Measurements from ENCODE around the gene TAF6L.

Gene TAF6L, protein sequence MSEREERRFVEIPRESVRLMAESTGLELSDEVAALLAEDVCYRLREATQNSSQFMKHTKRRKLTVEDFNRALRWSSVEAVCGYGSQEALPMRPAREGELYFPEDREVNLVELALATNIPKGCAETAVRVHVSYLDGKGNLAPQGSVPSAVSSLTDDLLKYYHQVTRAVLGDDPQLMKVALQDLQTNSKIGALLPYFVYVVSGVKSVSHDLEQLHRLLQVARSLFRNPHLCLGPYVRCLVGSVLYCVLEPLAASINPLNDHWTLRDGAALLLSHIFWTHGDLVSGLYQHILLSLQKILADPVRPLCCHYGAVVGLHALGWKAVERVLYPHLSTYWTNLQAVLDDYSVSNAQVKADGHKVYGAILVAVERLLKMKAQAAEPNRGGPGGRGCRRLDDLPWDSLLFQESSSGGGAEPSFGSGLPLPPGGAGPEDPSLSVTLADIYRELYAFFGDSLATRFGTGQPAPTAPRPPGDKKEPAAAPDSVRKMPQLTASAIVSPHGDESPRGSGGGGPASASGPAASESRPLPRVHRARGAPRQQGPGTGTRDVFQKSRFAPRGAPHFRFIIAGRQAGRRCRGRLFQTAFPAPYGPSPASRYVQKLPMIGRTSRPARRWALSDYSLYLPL

DNA sequence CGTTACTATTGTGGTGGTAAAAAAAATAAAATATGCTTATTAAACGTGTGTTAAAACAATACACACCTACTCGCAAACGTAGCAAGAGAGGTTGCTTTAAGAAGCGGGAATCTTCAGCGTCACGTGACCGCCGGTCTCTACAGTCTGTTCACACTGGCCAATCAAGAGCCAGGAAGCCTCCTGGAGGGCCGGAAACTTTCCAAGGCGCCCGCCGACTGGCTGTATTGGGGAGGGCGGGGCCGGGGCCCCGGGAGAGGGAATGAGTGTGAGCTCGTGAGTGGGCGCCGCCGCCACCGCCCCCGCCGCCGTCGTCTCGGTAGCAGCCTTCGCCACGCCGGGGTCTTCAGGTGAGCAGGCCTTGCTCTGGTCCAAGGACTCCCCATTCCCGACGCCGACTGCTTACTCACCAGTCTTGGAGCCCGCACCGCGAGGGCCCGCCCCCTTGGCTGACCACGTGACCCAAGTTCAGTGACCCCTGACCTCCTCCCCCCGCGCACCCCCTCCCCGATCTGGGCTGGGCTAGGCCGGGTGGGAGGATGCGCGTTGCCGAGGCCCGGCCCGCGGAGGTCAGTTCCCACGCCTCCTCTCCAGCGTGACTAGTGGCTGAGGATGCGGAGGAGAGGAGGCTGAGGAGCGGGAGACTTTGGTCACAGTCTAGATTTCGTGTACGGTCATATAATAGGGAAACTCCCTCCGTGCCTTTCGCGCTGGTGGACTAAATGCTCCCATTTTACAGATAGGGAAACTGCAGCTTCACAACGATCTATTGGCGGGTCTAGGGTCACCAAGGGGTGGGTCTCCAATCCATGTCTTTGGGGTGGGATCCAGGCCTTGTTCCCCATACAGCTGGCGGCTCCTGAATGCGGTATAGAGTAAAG, at the start of gene TAF6L:
TSS of gene TAF6L (plus strand) at position 253 of the 878 bp plus-strand sequence. CDS start 4,388 bp downstream, outside the sequence.
- no peak for TF ChIP-seq CTCF (IDR thresholded peaks at IDR 0.05)

- no peak for TF ChIP-seq CTCF (IDR thresholded peaks at IDR 0.05)
Measured at GRCh38 chr11:62721994-62722393, 49.2 kb upstream of the TAF6L start.

GRCh38 chr11:62724171-62724570, 47.0 kb upstream of the TAF6L start:
- TF ChIP-seq CTCF (IDR thresholded peaks at IDR 0.05) = no peak

DNA sequence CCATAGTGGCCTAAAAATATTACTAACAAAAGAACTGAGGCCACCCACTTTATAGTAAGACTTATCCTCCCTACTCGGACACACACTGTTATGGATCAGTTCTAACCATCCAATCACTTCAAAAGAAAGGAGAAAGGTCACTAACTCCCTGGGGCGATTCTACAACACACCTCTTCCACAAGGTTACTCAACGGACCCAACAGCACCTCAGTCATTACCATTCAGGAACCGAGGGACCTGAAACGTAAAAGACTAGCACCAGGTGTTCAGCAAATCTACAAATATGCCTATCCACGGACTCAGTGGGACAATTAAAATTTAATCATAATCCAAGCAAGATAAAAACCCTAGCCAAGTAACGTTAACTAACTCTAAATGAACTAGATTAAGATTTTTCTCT, 45.5 kb upstream of the TAF6L start:
- TF ChIP-seq CTCF (IDR thresholded peaks at IDR 0.05) = no peak

GRCh38 chr11:62726156-62726914, 44.9 kb upstream of the TAF6L start:
- TF ChIP-seq CTCF (IDR thresholded peaks at IDR 0.05) = no peak

DNA sequence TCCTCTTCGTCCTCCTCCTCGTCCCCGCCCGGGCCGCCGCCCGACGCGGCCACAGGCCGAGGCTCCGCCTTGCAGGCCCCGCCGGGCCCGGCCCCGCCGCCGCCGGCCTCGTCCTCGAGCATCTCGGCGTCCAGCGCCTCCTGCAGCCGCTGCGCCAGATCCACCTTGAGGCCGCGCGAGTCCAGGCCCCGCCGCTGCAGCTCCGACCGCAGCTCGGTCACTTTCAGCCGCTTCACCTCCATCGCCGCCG, 44.4 kb upstream of the TAF6L start:
- TF ChIP-seq CTCF (IDR thresholded peaks at IDR 0.05) = no peak
